GM19240 (cell line): Measurements from ENCODE around the gene ARHGAP26.

Experiments used
- DNase-seq: peaks from one replicate; pipeline ENCODE4 v3.0.0; 2011; ENCODE audit warnings: low spot score; ENCODE audit not compliant: insufficient read length

The ARHGAP26 gene

DNA sequence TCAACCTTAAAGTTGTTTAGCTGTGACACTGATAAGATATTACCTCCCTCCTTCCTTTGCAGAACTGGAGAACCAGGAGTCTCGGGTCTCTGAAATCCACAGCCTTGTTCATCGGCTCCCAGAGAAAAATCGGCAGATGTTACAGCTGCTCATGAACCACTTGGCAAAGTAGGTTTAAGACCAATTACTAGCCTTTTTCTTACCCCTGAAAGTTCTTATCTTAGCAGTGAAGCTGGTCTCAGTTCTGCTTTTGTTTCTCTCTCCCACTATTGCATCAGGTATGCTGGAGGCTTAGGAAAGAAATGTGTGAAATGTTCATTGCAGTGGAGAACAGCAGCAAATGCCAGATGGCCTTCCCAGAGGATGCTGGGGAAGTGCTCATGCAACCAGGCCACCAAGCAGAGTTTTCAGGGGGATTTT, 287.4 kb downstream of the ARHGAP26 start:
- DNase-seq: no peak

DNA sequence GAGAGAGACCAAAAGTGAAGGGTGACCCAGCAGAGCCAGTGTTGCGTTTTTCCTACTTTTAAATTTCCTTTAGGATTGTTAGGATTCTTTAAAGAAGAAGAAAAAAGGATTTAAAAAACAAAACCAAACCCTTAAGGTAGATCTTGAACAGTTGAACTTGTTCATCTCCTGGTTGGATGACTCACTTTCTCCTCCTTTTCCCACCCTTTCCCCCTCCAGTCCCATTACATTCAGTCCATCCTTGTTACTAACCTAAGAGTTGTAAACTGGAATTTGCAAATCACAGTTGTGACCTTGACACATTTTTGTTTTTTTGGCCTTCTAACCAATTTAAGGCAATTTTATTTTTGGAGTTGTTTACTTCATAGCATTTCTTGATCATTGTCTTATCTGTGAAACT, 289.2 kb downstream of the ARHGAP26 start:
- no peak for DNase-seq

DNA sequence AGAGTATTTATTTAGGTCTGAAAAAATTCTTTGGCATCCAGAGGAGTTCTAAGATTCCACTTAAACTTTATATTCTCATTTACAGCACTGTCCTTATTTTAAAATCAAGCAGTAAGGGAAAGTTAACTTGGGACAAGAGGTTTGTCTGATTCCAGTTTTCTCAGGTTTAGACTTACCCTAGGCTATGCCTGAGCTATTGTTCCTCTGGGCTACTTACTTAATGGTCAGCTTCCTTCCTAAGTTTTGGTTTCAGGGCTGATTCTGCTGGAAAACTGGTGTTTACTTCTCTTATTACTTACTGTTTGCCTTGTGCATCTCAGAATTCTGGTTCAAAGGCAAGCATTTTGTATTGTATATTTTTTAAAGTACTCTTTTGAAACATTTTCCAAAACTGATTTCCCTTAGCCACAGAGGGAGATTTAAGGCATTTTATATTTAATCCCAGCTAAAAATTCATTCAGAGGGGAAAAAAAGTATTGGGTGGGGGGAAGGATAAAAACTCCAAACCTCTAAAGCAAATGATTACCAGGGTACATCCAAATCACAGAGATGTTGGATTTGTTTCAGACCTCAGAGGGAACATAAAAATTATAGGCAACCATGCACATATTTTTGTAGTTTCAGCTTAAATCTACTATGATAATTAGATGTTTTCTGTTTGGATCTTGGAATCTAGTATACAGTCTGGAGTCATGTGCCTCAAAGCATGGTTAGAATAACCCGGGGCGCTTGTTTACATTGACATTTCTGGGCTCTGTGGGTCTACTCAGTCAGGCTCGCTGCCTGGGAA, 290.0 kb downstream of the ARHGAP26 start:
- DNase-seq: no peak

DNA sequence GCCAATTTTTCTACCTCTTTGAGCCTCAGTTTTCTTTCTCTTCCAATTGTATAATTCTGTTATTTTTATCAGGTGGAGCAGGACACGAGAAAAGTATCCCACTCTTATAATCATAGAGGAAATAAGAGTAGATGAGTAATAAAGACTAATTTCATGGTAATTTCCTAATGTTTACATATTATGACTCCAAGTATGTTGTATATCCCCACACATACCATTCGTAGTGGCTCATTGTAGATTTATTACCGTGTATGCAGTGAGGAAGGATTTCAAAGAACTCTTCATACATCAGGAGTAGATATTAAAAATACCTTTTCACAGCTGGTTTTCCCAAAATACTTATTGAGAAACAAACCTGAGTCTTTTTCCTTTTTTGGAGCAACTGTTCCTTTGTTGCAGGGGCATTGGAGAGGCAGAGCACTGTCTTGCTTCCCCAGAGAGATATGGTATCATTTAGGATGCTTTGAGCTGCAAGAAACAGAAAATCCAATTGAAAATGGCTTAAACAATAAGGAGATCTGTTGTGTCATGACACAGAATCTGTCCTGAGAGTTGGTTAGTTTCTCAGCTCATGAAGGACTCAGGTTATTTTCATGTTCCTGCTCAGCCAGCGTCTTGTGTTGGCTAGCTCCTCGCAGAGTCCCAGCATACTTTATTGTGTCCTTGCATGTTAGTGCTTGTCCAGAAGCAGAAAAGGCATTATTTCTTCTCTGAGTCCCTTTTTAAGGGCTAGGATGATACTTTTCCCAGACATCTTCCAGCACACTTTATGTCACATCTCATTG, 291.2 kb downstream of the ARHGAP26 start:
- DNase-seq: no peak

DNA sequence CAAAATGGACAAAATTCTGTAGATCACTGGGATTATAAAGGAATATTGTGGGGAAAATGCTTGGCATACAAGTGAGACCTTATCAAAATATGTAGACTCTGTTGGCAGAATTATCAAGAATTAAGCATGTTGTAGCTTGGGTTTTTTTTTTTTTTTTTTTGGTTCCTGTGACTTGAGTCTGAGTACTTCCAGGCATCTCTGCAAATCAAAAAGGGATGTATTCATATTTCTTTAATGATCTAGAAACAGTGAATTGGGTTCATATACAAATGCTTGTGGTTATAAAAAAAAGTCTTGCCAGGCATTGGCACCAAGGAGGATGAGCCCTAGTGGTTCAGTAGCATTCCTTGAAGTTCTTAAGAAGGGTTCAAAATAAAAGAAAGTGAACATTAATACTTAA, 292.2 kb downstream of the ARHGAP26 start:
- no peak for DNase-seq

DNA sequence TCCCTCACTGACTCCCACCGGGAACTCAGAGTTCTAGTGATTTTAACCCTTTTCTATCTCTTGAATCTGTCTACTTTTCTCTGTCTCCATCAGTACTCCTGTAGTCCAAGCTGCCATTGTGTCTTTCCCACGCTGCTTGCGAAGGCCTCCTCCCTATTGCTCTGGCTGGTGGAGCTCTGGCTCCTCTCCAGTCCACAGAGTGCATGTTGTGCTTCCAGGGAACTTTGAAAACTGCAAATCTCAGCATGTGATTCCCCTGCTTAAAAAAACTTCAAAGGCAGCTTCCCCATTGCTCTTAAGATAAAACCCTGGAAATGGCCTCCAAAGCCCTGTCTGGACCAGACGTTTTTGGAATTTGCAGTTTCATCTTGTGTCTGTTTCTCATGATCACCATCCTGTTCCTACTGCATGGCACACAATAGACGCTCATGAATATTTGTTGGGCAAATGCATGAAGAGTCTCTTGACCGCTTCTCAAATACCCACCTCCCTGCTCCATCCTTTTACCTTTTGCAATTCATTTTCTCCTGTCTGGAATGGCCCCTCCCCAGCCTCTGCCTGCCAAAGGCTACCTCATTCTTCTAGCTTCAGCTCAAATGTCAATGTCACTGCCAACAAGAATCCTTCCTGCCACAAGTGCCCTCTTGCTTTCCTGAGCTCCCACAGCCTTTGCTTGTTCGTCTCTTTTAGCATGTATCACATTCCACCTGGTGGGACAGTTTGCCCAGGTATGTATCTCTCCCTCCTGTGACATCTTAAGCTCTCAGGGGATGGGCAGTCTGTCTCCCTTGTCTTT, 293.2 kb downstream of the ARHGAP26 start:
- DNase-seq: no peak

DNA sequence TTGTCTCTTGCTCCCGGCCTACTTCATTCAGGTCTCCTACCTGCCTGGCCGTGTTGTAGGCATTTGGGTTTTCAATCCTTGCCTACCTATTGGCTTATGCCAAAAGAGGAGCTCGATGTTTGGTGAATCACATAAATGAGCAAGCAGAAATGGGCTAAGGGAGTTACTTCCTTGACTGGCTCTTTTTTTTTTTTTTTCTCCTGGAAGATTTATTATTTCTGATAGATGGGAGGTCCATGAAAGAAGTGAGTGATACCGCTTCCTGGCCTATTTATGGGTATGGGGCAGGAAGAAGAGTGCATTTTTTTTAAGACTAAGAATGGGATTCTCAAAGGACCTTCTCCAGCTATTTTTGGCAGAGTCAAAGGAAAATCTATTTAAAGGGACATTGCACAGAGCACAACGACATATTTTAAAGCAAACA, 294.1 kb downstream of the ARHGAP26 start:
- no peak for DNase-seq

DNA sequence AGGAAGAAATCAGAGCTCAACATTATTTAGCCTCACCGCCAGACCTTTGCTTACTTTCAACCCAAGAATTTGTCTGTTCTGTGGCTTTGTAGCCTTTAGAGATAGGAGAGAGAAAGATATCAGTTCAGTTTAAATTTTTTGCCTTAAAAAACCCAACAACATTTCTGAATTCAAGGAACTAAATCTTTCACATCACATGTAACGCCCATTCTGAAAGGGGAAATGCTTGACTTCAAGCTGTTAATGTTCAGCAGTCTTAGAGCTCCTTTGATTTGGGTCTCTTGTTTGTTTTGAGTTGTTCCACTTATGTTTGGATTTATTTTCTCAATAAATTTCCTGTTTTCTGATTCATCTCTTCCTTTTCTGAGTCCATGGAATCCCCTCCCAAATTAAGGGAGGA, 294.5 kb downstream of the ARHGAP26 start:
- DNase-seq: no peak

DNA sequence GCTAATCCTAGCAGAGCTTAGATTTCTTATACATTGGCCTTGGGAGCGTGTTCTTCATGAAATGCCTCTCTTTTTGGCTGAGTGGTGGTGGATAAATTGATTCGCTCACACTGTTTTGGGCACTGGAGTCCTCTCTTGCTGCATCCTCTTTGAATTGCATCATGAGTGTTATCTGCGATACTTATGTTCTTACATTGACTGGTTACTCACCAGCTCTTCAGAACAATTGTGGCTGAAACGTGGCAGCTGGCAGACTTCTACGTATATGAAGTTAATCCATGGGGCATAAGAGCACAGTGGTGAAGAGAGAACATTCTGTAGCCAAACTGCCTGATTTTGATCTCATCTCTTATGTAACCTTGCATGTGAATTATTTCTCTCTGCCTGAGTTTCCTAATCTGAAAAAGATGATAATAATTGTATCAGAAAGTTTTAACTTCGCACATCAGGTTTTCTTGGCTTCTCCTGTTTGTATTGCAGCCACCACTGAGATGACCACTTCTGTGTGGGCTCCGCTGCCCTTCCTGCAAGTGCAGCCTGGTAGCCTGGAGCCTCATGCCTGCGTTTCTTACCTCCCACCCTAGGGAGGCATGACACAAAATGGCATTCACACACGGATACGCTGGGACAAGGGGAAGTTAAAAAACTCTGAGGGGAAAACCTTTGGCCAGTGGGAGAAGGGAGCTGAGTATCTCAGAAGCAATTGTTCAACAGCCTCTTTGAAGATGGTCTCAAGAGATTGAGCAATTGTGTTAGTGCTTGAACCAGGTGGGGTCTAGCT, 295.2 kb downstream of the ARHGAP26 start:
- DNase-seq: no peak

DNA sequence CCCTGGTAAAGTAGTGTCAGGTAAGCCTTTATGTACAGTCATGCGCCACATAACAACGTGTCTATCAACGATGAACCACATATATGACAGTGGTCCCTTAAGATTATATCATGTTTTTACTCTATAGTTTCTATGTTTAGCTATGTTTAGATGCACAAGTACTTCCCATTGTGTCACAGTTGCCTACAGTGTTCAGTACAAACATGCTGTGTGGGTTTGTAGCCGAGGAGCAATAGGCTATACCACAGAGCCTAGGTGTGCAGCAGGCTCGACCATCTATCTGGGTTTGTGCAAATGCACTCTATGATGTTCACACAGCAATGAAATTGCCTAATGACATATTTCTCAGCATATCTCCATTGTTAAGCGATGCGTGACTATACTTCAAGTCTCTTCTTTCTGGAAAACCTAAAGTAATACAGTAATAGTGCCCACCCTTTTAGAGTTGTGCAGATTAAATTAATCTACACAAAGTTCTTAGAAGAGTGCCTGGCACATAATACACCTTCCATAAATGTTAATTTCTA, 295.9 kb downstream of the ARHGAP26 start:
- no peak for DNase-seq

DNA sequence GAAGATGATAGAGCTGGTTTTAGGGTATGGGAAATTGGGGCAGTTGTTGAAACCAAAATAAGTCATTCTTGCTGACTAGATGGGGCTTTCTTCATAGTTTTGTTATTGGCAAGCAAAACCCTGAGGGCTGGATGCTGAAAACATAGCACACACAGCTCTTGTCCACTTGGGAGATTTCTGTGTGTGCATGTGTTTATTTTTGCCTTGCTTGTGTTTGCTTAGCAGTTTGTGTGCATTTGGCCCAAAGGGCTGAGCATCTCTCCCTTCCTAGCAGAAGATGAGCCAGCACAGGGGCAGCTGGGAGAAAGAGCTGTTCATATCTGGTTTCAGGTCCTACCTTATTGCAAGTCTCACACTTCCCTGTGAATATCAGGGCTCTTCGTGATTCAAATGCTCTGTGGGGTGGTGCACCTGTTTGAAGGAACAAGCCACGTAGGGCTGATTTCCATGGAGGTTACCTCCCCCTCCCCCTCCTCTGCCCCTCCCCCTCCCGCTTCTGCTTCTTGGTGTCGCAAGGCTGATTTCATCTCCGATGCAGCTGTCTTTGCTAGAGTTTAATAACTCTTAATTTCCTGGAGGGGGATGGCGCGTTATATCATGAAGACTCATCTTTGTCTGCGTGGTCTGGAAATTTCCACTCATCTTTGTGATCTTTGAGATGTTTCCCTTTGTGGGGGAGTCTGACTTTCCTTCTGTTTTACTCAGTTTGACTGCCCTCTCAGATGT, 296.5 kb downstream of the ARHGAP26 start:
- no peak for DNase-seq

DNA sequence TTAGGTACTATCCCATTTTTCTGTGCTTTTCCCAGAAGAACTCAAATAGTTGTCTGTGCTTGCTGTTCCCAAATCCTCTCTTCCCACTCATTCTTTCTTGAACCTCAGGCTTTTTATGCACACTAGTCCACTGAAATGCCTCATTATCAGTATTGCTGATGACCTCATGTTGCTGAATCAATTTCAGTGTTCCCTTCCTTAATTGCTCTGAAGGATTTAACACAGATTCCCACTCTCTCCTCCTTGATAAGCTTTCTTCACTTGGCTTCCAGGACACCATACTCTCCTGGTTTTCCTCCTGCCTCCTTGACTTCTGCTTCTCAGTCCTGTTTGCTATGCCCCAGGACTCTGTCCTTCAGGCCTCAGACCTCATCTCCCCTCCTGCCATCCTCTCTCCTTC, 298.5 kb downstream of the ARHGAP26 start:
- DNase-seq: no peak

DNA sequence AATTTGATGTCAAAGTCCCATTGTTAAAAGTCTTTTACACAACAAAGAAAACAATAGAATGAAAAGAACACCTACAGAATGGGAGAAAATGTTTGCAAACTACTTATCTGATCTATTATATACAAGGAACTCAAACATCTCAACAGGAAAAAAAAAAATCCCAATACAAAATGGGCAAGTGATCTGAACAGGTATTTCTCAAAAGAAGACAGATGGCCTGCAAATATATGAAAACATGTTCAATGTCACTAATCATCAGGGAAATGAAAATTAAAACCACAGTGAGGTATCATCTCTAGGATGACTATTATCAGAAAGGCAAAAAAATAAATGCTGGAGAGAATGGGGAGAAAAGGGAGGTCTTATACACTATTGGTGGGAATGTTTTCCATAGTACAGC, 301.8 kb downstream of the ARHGAP26 start:
- no peak for DNase-seq

DNA sequence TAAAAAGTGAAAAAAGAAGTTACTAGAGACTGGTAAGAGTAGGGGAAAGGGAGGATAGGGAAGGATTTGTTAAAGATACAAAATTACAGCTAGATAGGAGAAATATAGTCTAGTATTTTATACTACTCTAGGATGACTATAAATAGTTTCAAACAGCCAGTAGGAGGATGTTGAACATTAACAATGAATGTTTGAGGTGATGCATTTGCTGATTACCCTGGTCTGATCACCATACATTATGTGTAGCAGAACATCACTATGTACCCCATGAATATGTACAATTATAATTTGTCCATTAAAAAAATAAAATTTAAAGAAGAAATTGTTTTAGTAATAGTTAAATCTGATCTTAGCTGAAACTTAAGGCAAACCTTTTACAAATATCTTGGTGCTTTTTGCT, 302.6 kb downstream of the ARHGAP26 start:
- no peak for DNase-seq

DNA sequence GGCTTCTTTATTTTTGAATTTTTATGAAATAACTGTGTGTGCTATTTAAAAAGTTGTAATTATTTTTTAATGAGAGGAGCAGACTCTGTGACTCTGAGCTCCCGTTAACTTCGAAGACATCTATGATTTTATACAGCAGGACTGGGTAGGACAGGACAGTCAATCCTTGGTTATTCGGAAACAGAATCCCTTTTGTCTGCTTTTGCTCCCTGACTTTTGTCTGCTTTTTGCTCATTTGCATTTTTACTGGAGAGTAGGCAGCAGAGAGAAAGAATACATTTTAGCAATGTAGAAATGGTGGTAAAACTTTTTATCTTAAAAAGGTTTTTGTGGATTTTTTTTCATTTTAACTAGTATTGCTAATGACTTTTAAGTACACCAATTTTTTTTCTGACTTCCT, 303.6 kb downstream of the ARHGAP26 start:
- no peak for DNase-seq

DNA sequence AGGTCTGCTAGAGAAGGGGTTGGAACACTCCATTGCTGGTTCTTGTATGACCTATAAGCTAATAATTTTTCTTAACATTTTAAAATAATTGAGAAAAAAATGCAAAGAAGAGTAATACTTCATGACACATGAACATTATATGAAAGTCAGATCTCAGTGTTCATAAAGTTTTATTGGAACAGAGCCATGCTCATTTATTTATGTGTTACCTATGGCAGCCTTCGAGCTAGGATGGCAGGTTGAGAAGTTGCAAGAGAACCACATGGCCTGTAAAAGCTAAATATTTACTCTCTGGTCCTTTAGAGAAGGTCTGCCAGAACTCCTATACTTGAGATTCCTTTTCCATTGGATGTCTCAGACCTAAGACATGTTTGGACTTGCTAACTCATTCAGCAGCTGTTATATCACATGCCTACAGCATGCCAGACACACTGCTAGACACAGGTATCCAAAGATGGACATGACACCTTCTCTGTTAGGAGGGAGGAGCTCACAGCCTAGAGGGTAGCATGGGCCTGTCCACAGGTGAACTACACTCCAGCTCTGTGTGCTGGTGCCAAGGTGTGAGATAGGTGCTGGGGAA, 304.3 kb downstream of the ARHGAP26 start:
- no peak for DNase-seq

DNA sequence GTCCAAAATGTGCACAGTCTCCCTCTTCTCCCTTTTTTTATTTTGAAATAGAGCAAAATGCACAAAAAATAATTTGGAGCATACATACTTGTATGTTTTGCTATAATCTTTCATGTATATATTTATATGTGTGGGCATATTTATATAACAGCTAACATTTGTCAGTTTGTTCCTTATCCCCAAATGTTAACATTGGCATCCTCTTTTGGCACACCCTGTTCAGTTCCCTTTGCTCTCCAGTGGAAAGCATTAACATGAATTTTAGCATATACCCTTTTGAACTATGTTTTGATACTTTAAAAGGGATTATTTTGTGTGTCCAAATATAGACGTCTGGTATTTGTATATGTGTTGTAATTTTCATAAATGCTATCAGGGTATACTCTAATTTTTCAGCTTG, 306.2 kb downstream of the ARHGAP26 start:
- DNase-seq: no peak

DNA sequence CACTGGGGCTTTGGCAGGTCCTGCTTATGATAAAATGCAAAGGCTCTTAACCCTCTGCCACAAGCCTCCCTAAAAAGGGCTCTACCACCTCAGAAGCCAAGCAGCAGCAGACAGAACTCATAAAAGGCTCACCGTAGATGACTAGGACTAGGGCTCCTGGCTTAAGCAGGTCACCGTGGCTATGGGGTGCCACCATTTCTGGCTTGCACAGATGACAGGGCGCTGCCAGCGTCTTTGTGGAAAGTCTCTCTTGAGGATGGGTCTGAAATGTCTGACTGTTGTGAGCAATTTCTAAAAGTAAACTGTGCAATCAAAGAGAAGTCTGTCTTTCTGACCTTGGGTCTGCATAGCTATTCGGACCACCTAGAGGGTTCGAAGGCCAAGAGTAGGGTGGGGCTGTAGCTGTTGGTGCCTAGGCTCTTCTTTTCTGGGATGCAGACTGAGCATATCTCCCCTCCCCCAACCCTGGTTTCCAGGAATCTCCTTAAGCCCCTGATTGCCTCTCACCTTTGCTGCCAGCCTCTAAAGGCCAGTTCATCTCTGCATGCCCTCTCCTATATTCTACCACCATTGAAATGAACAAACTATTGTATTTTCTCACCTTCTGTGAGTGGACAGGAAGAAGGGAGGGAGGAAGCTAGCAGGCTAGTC, 307.4 kb downstream of the ARHGAP26 start:
- DNase-seq: no peak

DNA sequence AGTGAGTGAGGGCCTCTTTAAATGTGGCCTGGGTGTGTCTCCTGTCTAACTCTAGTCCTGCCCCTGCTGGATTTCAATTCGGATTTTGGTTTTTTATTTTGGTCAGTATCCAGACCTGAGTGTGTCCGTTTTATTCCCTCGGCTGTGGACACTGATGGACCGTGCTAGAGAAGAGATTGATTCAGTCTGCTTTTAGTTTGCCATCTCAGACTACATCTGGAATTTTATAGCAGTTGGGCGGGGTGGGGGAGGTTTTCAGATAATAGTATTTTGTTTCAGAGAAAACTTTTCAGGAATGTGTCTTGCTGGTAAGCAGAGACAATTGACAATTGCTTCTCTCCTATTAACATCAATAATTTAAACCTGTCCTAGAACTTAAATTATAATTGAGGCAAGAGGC, 308.1 kb downstream of the ARHGAP26 start:
- DNase-seq: no peak
